Endothelial cell of umbilical vein (primary cell): Measurements from ENCODE around the gene ZNF621. TPM values are rescaled to one million over a fixed set of nuclear protein-coding genes. Genes with fewer than 3 reads are reported as not detected.

ENCODE experiments used
- BruUV-seq: library from RNA; stranded (reverse); fragments of 400-500 nt; replicated peaks from 2 replicates; lab custom pipeline; 2021; lab: Mats Ljungman, UMichigan
- CTCF ChIA-PET: fragments of 300-600, 350-600 bp; sonication (Branson Sonifier 250); formaldehyde crosslinking; loops from one replicate; lab custom pipeline; 2021; ENCODE audit warnings: antibody characterized with exemption, inconsistent platforms; lab: Charles Lee
- POLR2A ChIA-PET: fragments of 300-600, 350-600 bp; sonication (Branson Sonifier 250); formaldehyde crosslinking; loops from one replicate; lab custom pipeline; 2021; ENCODE audit warnings: antibody characterized with exemption, inconsistent platforms; lab: Charles Lee
- DNase-seq: peaks from one replicate; pipeline ENCODE4 v3.0.0-alpha.2; 2011; ENCODE audit warnings: low read depth, low spot score
- FAIRE-seq: peaks from 2 replicates; lab custom pipeline; 2011; peaks lifted over from hg19 to GRCh38; lab: Jason Lieb, UNC
- H2AFZ ChIP-seq: 2 replicates; pipeline ENCODE4 v1.6.0; 2012; ENCODE audit warnings: low read depth, low read length, control low read depth, inconsistent platforms
- H3K27ac ChIP-seq: 2 replicates; pipeline ENCODE4 v1.5.1; 2011; ENCODE audit warnings: low read depth, mild to moderate bottlenecking, control low read depth, low read length, moderate library complexity; ENCODE audit not compliant: insufficient read depth
- H3K27me3 ChIP-seq, 2 experiments: 2 replicates each; pipeline versions ENCODE4 v1.6.0 to v1.6.1; 2011; ENCODE audit warnings: low read length in 2 of 2, mixed read lengths in 1 of 2; ENCODE audit not compliant: control insufficient read depth in 2 of 2, insufficient read depth in 2 of 2
- H3K36me3 ChIP-seq, 2 experiments: 2 replicates in 1 of 2; 3 replicates in 1 of 2; pipeline ENCODE4 v1.5.1; 2011; ENCODE audit warnings: low read length in 2 of 2, mild to moderate bottlenecking in 1 of 2, moderate library complexity in 1 of 2; ENCODE audit not compliant: control insufficient read depth in 2 of 2, insufficient read depth in 2 of 2; ENCODE audit errors: extremely low read depth in 1 of 2
- H3K4me1 ChIP-seq: 3 replicates; pipeline ENCODE4 v1.5.1; 2011; ENCODE audit warnings: mild to moderate bottlenecking, low read length; ENCODE audit not compliant: control insufficient read depth, insufficient read depth; ENCODE audit errors: extremely low read depth
- H3K4me2 ChIP-seq: 2 replicates; pipeline ENCODE4 v1.6.1; 2011; ENCODE audit warnings: low read length, control low read depth, mixed read lengths; ENCODE audit not compliant: insufficient read depth
- H3K4me3 ChIP-seq, 3 experiments: fragments of 200-600 bp in 1 of 3; sonication (generic), shearing (Covaris generic) in 1 of 3; replicated peaks in 1 of 3; 2 replicates each; pipeline ENCODE4 v1.5.1; 2011 to 2016; ENCODE audit warnings: control low read depth in 3 of 3, low read length in 3 of 3, mild to moderate bottlenecking in 2 of 3, inconsistent platforms in 1 of 3, low read depth in 1 of 3, moderate library complexity in 1 of 3; ENCODE audit not compliant: insufficient read depth in 1 of 3
- H3K79me2 ChIP-seq: 2 replicates; pipeline ENCODE4 v1.6.0; 2012; ENCODE audit warnings: low read length, inconsistent platforms; ENCODE audit not compliant: control insufficient read depth, insufficient read depth
- H3K9ac ChIP-seq: replicated peaks from 2 replicates; pipeline ENCODE3; 2011; ENCODE audit warnings: low read length, control low read depth; ENCODE audit not compliant: insufficient read depth; ENCODE audit errors: extremely low read depth
- H3K9me1 ChIP-seq: replicated peaks from 3 replicates; pipeline ENCODE4 v1.6.0; 2011; ENCODE audit warnings: mild to moderate bottlenecking, low read length; ENCODE audit not compliant: control insufficient read depth, insufficient read depth; ENCODE audit errors: extremely low read depth
- H3K9me3 ChIP-seq: replicated peaks from 2 replicates; pipeline ENCODE4 v1.5.1; 2012; ENCODE audit warnings: low read length, inconsistent platforms; ENCODE audit not compliant: control insufficient read depth, insufficient read depth
- H4K20me1 ChIP-seq: replicated peaks from 2 replicates; pipeline ENCODE3; 2011; ENCODE audit warnings: mild to moderate bottlenecking, low read length; ENCODE audit not compliant: control insufficient read depth, insufficient read depth; ENCODE audit errors: extremely low read depth
- EZH2 ChIP-seq: IDR thresholded peaks from 2 replicates; pipeline ENCODE4 v1.6.1; 2012; ENCODE audit warnings: borderline replicate concordance, low read depth, mild to moderate bottlenecking, moderate library complexity, low read length, inconsistent platforms; ENCODE audit not compliant: severe bottlenecking
- FOS ChIP-seq: IDR thresholded peaks from 2 replicates; pipeline ENCODE4 v1.6.1; 2011; ENCODE audit warnings: mild to moderate bottlenecking, low read length, moderate library complexity, borderline replicate concordance; ENCODE audit not compliant: insufficient read depth
- GATA2 ChIP-seq: IDR thresholded peaks from 2 replicates; pipeline ENCODE4 v1.7.0; 2011; ENCODE audit warnings: low read depth, mild to moderate bottlenecking, moderate library complexity, mixed read lengths, low read length; ENCODE audit not compliant: insufficient read length, insufficient read depth
- JUN ChIP-seq: IDR thresholded peaks from 2 replicates; pipeline ENCODE4 v1.6.1; 2011; ENCODE audit warnings: borderline replicate concordance, low read depth; ENCODE audit not compliant: insufficient read length, insufficient read depth
- MAX ChIP-seq: IDR thresholded peaks from 2 replicates; pipeline ENCODE4 v1.6.1; 2011; ENCODE audit not compliant: insufficient read depth, insufficient read length
- MYC ChIP-seq: IDR thresholded peaks from one replicate; pipeline ENCODE4 v1.6.1; 2011; ENCODE audit warnings: mild to moderate bottlenecking, low read depth, low read length
- POLR2A ChIP-seq: IDR thresholded peaks from 2 replicates; pipeline ENCODE4 v1.6.1; 2012; ENCODE audit warnings: low read depth, mild to moderate bottlenecking, control low read depth, low read length
- POLR2AphosphoS5 ChIP-seq: IDR thresholded peaks from 2 replicates; pipeline ENCODE4 v1.6.1; 2012; ENCODE audit warnings: low read depth, mild to moderate bottlenecking, control low read depth, low read length, moderate library complexity; ENCODE audit not compliant: insufficient read depth
- dilution Hi-C: fragments of 300-500 bp; cut with MboI; formaldehyde crosslinking; loops from one replicate; pipeline ENCODE4 v1.15.0; 2019; ENCODE audit warnings: low sequenced_read_pairs; ENCODE audit not compliant: extremely low pct_ligation_motif_present
- intact Hi-C: fragments of 100-400 bp; cut with micrococcal nuclease; formaldehyde crosslinking; loops from one replicate; pipeline ENCODE4 v1.10.0; 2022
- polyA plus RNA-seq, 4 experiments: library from polyadenylated mRNA; depleted of rRNA in 3 of 4; stranded (reverse) in 3 of 4; unstranded in 1 of 4; fragments of >200 nt; gene quantifications; 2 replicates each; pipeline versions ENCODE4 v1.2.1 to v1.2.3, GENCODE V29; 2011 to 2012; ENCODE audit warnings: missing spikeins in 1 of 4
- total RNA-seq: library from RNA; stranded (reverse); gene quantifications from 2 replicates; pipeline ENCODE4 v1.2.3, GENCODE V29; 2021
- TF ChIP-seq, protein P1 (sequence below), 2 donors: IDR thresholded peaks; 1 replicate in 1 of 2; 2 replicates in 1 of 2; pipeline ENCODE4 v1.5.1; 2011; ENCODE audit warnings: low read length in 2 of 2, mild to moderate bottlenecking in 2 of 2, moderate library complexity in 2 of 2, control low read depth in 1 of 2, inconsistent platforms in 1 of 2, low read depth in 1 of 2; ENCODE audit not compliant: insufficient read depth in 1 of 2; ENCODE audit errors: extremely low read depth in 1 of 2

The ZNF621 gene
- total and polyA plus RNA-seq, 2 donors (not counting 3 experiments of a cell fraction or from before 2014, with no cell fraction given): 8.5 to 22.5 TPM

DNA sequence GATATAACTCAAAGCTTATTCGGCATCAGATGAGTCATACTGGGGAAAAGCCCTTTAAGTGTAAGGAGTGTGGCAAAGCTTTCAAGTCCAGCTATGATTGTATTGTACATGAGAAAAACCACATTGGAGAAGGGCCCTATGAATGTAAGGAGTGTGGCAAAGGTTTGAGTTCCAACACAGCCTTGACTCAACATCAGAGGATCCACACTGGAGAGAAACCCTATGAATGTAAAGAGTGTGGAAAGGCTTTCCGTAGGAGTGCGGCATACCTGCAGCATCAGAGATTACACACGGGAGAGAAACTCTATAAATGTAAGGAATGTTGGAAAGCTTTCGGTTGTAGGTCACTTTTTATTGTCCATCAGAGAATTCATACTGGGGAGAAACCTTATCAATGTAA, 7.5 kb downstream of the ZNF621 start:
- Histone ChIP-seq H3K27ac (no peak overlapping the region), H3K9me3 (peaks cover 2% of the 10 kb centered on the region), H3K4me2 (no peak overlapping the region), H3K36me3 (peaks cover 10 to 29% of the 10 kb centered on the region in 2 experiments), H3K4me1 (no peaks in the 10 kb centered on the region), H4K20me1 (no peaks in the 10 kb centered on the region), H3K9ac (no peak overlapping the region), H3K79me2 (no peaks in the 10 kb centered on the region), H2AFZ (no peak overlapping the region), H3K4me3 (no peak overlapping the region), H3K9me1 (no peaks in the 10 kb centered on the region), H3K27me3 (no peaks in the 10 kb centered on the region)
- FAIRE-seq: no peak
- no peak for DNase-seq
- dilution Hi-C loops (no loop called here), intact Hi-C loops (no loop called here)
- CTCF ChIA-PET: no interaction called here
- no peak for TF ChIP-seq MYC
- peak; percentile 8 for TF ChIP-seq JUN
- BruUV-seq: no TSS peak
- POLR2A ChIA-PET: no interaction called here

DNA sequence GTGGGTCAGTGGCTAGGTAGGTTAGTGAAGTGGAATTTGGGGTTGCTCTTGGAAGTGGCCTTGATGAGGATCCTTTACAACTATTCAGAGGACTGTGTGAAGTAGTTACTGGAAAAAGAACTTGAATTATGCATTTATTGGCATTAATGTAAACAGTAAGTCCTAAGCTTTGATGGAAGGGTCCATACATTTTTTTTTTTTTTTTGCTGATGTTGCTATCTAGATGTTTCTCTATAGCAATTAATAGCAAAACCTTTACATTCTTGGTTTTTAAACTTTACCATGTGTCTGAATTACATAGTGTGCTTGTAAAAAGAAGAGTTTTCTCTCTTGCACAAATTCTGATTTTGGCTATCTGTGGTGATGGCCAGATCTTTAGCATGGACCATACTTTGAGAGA, 9.5 kb downstream of the ZNF621 start:
- Histone ChIP-seq H4K20me1 (no peaks in the 10 kb centered on the region), H3K27me3 (no peaks in the 10 kb centered on the region), H3K4me3 (no peak overlapping the region), H2AFZ (no peak overlapping the region), H3K4me2 (no peak overlapping the region), H3K36me3 (peaks cover 10 to 27% of the 10 kb centered on the region in 2 experiments), H3K9ac (no peak overlapping the region), H3K9me3 (peaks cover 2% of the 10 kb centered on the region), H3K27ac (no peak overlapping the region), H3K79me2 (no peaks in the 10 kb centered on the region), H3K4me1 (no peaks in the 10 kb centered on the region), H3K9me1 (no peaks in the 10 kb centered on the region)
- FAIRE-seq: no peak
- dilution Hi-C loops: no loop called here
- DNase-seq: no peak
- ChIA-PET POLR2A (no interaction called here), CTCF (no interaction called here)
- no TSS peak for BruUV-seq
- intact Hi-C loops: no loop called here
- TF ChIP-seq POLR2AphosphoS5 (no peak), FOS (no peak), EZH2 (no peak), GATA2 (no peak), MAX (no peak), JUN (no peak), POLR2A (no peak)
- TF ChIP-seq, protein P1, sequence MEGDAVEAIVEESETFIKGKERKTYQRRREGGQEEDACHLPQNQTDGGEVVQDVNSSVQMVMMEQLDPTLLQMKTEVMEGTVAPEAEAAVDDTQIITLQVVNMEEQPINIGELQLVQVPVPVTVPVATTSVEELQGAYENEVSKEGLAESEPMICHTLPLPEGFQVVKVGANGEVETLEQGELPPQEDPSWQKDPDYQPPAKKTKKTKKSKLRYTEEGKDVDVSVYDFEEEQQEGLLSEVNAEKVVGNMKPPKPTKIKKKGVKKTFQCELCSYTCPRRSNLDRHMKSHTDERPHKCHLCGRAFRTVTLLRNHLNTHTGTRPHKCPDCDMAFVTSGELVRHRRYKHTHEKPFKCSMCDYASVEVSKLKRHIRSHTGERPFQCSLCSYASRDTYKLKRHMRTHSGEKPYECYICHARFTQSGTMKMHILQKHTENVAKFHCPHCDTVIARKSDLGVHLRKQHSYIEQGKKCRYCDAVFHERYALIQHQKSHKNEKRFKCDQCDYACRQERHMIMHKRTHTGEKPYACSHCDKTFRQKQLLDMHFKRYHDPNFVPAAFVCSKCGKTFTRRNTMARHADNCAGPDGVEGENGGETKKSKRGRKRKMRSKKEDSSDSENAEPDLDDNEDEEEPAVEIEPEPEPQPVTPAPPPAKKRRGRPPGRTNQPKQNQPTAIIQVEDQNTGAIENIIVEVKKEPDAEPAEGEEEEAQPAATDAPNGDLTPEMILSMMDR (IDR thresholded peaks at IDR 0.05; ENCODE audit: extremely low read depth in 1 of 2, insufficient read depth in 1 of 2, low read depth in 1 of 2, low read length in 2 of 2): no peak
